Measurements from ENCODE around the gene CEMP1. TPM values are rescaled to one million over a fixed set of nuclear protein-coding genes. Genes with fewer than 3 reads are reported as not detected.

The CEMP1 gene
- total RNA-seq, 1 donor from 2014 or later = 0.22 TPM

GRCh38 chr16:2483939-2484897, 47.0 kb downstream of the CEMP1 start:
- Mint-ChIP-seq H3K4me3 (no peak overlapping the region), H3K27ac (peak overlapping the region; percentile 59), H3K36me3 (no peaks in the 10 kb centered on the region), H3K4me1 (ENCODE audit: unreplicated experiment) (peaks cover 32% of the 10 kb centered on the region), H3K9me3 (no peaks in the 10 kb centered on the region), H3K27me3 (no peaks in the 10 kb centered on the region)
- TF ChIP-seq CTCF (conservative IDR thresholded peaks at IDR 0.05) = no peak
- DNase-seq (ENCODE audit: extremely low spot score, unreplicated experiment) = no peak

- H3K27ac Mint-ChIP-seq = no peak overlapping the region
- H3K4me1 Mint-ChIP-seq (ENCODE audit: unreplicated experiment) = peaks cover 35% of the 10 kb centered on the region
- DNase-seq (ENCODE audit: extremely low spot score, unreplicated experiment) = no peak
- no peak for TF ChIP-seq CTCF (conservative IDR thresholded peaks at IDR 0.05)
- no peak overlapping the region for H3K4me3 Mint-ChIP-seq
- no peaks in the 10 kb centered on the region for H3K36me3 Mint-ChIP-seq
- no peaks in the 10 kb centered on the region for H3K27me3 Mint-ChIP-seq
- no peaks in the 10 kb centered on the region for H3K9me3 Mint-ChIP-seq
Measured at GRCh38 chr16:2482708-2483534, 48.3 kb downstream of the CEMP1 start.

GRCh38 chr16:2482249-2482648, 49.0 kb downstream of the CEMP1 start:
- H3K36me3 Mint-ChIP-seq = peaks cover 4% of the 10 kb centered on the region
- H3K9me3 Mint-ChIP-seq = no peaks in the 10 kb centered on the region
- H3K4me3 Mint-ChIP-seq = no peak overlapping the region
- TF ChIP-seq CTCF (conservative IDR thresholded peaks at IDR 0.05) = no peak
- no peak overlapping the region for H3K27ac Mint-ChIP-seq
- DNase-seq (ENCODE audit: extremely low spot score, unreplicated experiment) = no peak
- H3K4me1 Mint-ChIP-seq (ENCODE audit: unreplicated experiment) = peaks cover 37% of the 10 kb centered on the region
- no peaks in the 10 kb centered on the region for H3K27me3 Mint-ChIP-seq

- DNase-seq (ENCODE audit: extremely low spot score, unreplicated experiment) = no peak
- H3K27me3 Mint-ChIP-seq = no peaks in the 10 kb centered on the region
- peaks cover 37% of the 10 kb centered on the region for H3K4me1 Mint-ChIP-seq (ENCODE audit: unreplicated experiment)
- no peak overlapping the region for H3K27ac Mint-ChIP-seq
- no peaks in the 10 kb centered on the region for H3K9me3 Mint-ChIP-seq
- H3K4me3 Mint-ChIP-seq = no peak overlapping the region
- peaks cover 4% of the 10 kb centered on the region for H3K36me3 Mint-ChIP-seq
- TF ChIP-seq CTCF (conservative IDR thresholded peaks at IDR 0.05) = no peak
Measured at GRCh38 chr16:2481676-2482075, 49.5 kb downstream of the CEMP1 start.

GRCh38 chr16:2480948-2481347, 50.3 kb downstream of the CEMP1 start:
- Mint-ChIP-seq H3K4me1 (ENCODE audit: unreplicated experiment) (peaks cover 42% of the 10 kb centered on the region), H3K9me3 (no peaks in the 10 kb centered on the region), H3K4me3 (no peak overlapping the region), H3K36me3 (peaks cover 4% of the 10 kb centered on the region), H3K27me3 (no peaks in the 10 kb centered on the region), H3K27ac (no peak overlapping the region)
- DNase-seq (ENCODE audit: extremely low spot score, unreplicated experiment) = no peak
- no peak for TF ChIP-seq CTCF (conservative IDR thresholded peaks at IDR 0.05)

Small RNA genes within 50 kb of the gene (microRNA-seq; reads per million reads assigned to microRNA genes)
- gene MIR3178 = not detected

Other genes with a start within 250 kb of the CEMP1 start
- gene ABCA3, start 190.7 kb downstream of the CEMP1 start, total RNA-seq (ENCODE audit: low replicate concordance) = 10.5 and 12.5 TPM in 2 replicates
- 15.5 and 36.0 TPM in 2 replicates for gene CCNF, start 102.0 kb downstream of the CEMP1 start, total RNA-seq (ENCODE audit: low replicate concordance)
- gene TEDC2, start 71.3 kb downstream of the CEMP1 start, total RNA-seq (ENCODE audit: low replicate concordance) = 10.5 and 31.6 TPM in 2 replicates
- gene NTN3, start 60.1 kb downstream of the CEMP1 start, total RNA-seq (ENCODE audit: low replicate concordance) = 1.2 and 4.5 TPM in 2 replicates
- 15.6 and 22.1 TPM in 2 replicates for gene TBC1D24, start 56.3 kb downstream of the CEMP1 start, total RNA-seq (ENCODE audit: low replicate concordance)
- 155 and 223 TPM in 2 replicates for gene ATP6V0C, start 17.5 kb downstream of the CEMP1 start, total RNA-seq (ENCODE audit: low replicate concordance)
- gene AMDHD2, start 11.0 kb downstream of the CEMP1 start, total RNA-seq (ENCODE audit: low replicate concordance) = 46.1 and 61.8 TPM in 2 replicates
- 40.8 and 57.1 TPM in 2 replicates for gene PDPK1, start 6.6 kb upstream of the CEMP1 start, total RNA-seq (ENCODE audit: low replicate concordance)
- 25.1 and 30.5 TPM in 2 replicates for gene KCTD5, start 151.1 kb upstream of the CEMP1 start, total RNA-seq (ENCODE audit: low replicate concordance)
- gene PRSS27, start 188.8 kb upstream of the CEMP1 start, total RNA-seq (ENCODE audit: low replicate concordance) = 19.0 and 24.6 TPM in 2 replicates
- gene SRRM2, start 221.2 kb upstream of the CEMP1 start, total RNA-seq (ENCODE audit: low replicate concordance) = 620 and 749 TPM in 2 replicates
- 237 and 243 TPM in 2 replicates for gene ELOB, start 245.9 kb upstream of the CEMP1 start, total RNA-seq (ENCODE audit: low replicate concordance)

All from type B pancreatic cell (in vitro differentiated cells).